A673 (cell line): ENCODE measurements around the gene CPOX.

ENCODE experiments used
- CTCF ChIP-seq: fragments of 300-800, 200-600 bp; sonication (generic); conservative IDR thresholded peaks from 2 replicates; pipeline ENCODE4 v1.5.1; 2017; ENCODE audit warnings: low read depth, mild to moderate bottlenecking, antibody characterized with exemption, low read length, moderate library complexity, mixed read lengths
- EZH2 ChIP-seq: fragments of 200-600 bp; sonication (generic); IDR thresholded peaks from 2 replicates; pipeline ENCODE4 v1.6.1; 2017; ENCODE audit warnings: borderline replicate concordance, low read depth, mild to moderate bottlenecking, mixed read lengths, antibody characterized with exemption, low read length; ENCODE audit not compliant: poor library complexity, severe bottlenecking

GRCh38 chr3:98608029-98608428, 14.6 kb upstream of the CPOX start:
- TF ChIP-seq CTCF (no peak), EZH2 (no peak)
